ENCODE measurements around the gene CDK6.

The CDK6 gene

GRCh38 chr7:92847305-92847704, 10.9 kb upstream of the CDK6 start:
- DNase-seq (ENCODE audit: low read depth in 2 of 3, low spot score in 1 of 3) = no peak

- no peak for DNase-seq (ENCODE audit: low read depth in 2 of 3, low spot score in 1 of 3)
These were observed 9.4 kb upstream of the CDK6 start for GRCh38 chr7:92845736-92846135.

GRCh38 chr7:92843781-92844180, 7.4 kb upstream of the CDK6 start:
- no peak for DNase-seq (ENCODE audit: low read depth in 2 of 3, low spot score in 1 of 3)

GRCh38 chr7:92843034-92843760, 6.8 kb upstream of the CDK6 start:
- DNase-seq (ENCODE audit: low read depth in 2 of 3, low spot score in 1 of 3) = no peak

GRCh38 chr7:92841192-92841591, 4.8 kb upstream of the CDK6 start:
- no peak for DNase-seq (ENCODE audit: low read depth in 2 of 3, low spot score in 1 of 3)

- DNase-seq (ENCODE audit: low read depth in 2 of 3, low spot score in 1 of 3) = no peak
These were observed 3.9 kb upstream of the CDK6 start for GRCh38 chr7:92840316-92840715.

GRCh38 chr7:92839901-92840300, 3.5 kb upstream of the CDK6 start:
- DNase-seq (ENCODE audit: low read depth in 2 of 3, low spot score in 1 of 3) = no peak

GRCh38 chr7:92838934-92839333, 2.6 kb upstream of the CDK6 start:
- DNase-seq (ENCODE audit: low read depth in 2 of 3, low spot score in 1 of 3) = no peak

- peak in 1 of 3 donors; percentile 28 for DNase-seq (ENCODE audit: low read depth in 2 of 3, low spot score in 1 of 3)
These were observed 802 bp upstream of the CDK6 start for GRCh38 chr7:92837000-92837749.

- peak; percentile 32 to 39 (median 38) for DNase-seq (ENCODE audit: low read depth in 2 of 3, low spot score in 1 of 3)
These were observed 403 bp downstream of the CDK6 start for GRCh38 chr7:92835851-92836488.

GRCh38 chr7:92835261-92835850, 1.0 kb downstream of the CDK6 start:
- DNase-seq (ENCODE audit: low read depth in 2 of 3, low spot score in 1 of 3) = peak; percentile 29 to 43 (median 41)

- DNase-seq (ENCODE audit: low read depth in 2 of 3, low spot score in 1 of 3) = no peak
These were observed 1.7 kb downstream of the CDK6 start for GRCh38 chr7:92834507-92835260.

GRCh38 chr7:92833766-92834506, 2.4 kb downstream of the CDK6 start:
- peak; percentile 72 to 83 (median 80) for DNase-seq (ENCODE audit: low read depth in 2 of 3, low spot score in 1 of 3)

GRCh38 chr7:92833024-92833765, 3.2 kb downstream of the CDK6 start:
- DNase-seq (ENCODE audit: low read depth in 2 of 3, low spot score in 1 of 3) = peak; percentile 80 to 85 (median 83)

- no peak for DNase-seq (ENCODE audit: low read depth in 2 of 3, low spot score in 1 of 3)
These were observed 3.8 kb downstream of the CDK6 start for GRCh38 chr7:92832534-92833023.

GRCh38 chr7:92831716-92832533, 4.4 kb downstream of the CDK6 start:
- no peak for DNase-seq (ENCODE audit: low read depth in 2 of 3, low spot score in 1 of 3)

GRCh38 chr7:92830532-92831110, 5.8 kb downstream of the CDK6 start:
- no peak for DNase-seq (ENCODE audit: low read depth in 2 of 3, low spot score in 1 of 3)

- DNase-seq (ENCODE audit: low read depth in 2 of 3, low spot score in 1 of 3) = no peak
These were observed 6.3 kb downstream of the CDK6 start for GRCh38 chr7:92830027-92830426.
